Retinal pigment epithelial cell (primary cell): ENCODE results near the gene LYZL6.

ENCODE experiments used
- DNase-seq: peaks from one replicate; pipeline ENCODE4 v3.0.0-alpha.2; 2010; ENCODE audit warnings: low read depth
- H3K4me3 ChIP-seq: 2 replicates; pipeline ENCODE4 v1.5.1; 2011; ENCODE audit warnings: mild to moderate bottlenecking, low read length, control low read depth, moderate library complexity
- TF ChIP-seq, protein P1 (sequence below): conservative IDR thresholded peaks from 2 replicates; pipeline ENCODE4 v1.5.1; 2011; ENCODE audit warnings: low read depth, low read length, control low read depth, inconsistent platforms

The LYZL6 gene

DNA sequence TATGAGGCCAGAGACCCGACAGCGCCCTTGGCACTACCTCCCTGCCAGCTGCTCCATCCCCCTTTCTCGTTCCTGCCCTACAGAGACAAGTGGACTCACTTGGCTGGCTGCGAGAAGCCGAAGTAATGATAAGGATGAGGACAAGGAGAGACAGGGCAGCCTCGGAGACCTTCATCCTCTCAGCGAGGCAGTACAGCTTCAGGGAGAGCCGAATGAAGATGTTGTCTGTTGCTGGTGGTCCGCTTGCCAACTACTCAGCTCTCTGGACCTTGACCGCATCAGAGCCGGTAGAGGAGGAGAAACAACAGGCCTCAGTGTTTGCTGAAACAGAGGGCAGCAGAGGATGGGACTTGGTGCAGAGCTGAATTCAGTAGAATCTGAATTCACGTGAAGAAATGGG is 37.7 kb upstream of the LYZL6 start, which contains the start of gene CCL16:
TSS of gene CCL16 (minus strand) at position 252 of the 400 bp plus-strand sequence. CDS start at position 175, 77 bp downstream.
- TF ChIP-seq, protein P1, sequence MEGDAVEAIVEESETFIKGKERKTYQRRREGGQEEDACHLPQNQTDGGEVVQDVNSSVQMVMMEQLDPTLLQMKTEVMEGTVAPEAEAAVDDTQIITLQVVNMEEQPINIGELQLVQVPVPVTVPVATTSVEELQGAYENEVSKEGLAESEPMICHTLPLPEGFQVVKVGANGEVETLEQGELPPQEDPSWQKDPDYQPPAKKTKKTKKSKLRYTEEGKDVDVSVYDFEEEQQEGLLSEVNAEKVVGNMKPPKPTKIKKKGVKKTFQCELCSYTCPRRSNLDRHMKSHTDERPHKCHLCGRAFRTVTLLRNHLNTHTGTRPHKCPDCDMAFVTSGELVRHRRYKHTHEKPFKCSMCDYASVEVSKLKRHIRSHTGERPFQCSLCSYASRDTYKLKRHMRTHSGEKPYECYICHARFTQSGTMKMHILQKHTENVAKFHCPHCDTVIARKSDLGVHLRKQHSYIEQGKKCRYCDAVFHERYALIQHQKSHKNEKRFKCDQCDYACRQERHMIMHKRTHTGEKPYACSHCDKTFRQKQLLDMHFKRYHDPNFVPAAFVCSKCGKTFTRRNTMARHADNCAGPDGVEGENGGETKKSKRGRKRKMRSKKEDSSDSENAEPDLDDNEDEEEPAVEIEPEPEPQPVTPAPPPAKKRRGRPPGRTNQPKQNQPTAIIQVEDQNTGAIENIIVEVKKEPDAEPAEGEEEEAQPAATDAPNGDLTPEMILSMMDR = no peak
- no peak for DNase-seq
- no peak within 1 kb of the TSS for H3K4me3 ChIP-seq

DNA sequence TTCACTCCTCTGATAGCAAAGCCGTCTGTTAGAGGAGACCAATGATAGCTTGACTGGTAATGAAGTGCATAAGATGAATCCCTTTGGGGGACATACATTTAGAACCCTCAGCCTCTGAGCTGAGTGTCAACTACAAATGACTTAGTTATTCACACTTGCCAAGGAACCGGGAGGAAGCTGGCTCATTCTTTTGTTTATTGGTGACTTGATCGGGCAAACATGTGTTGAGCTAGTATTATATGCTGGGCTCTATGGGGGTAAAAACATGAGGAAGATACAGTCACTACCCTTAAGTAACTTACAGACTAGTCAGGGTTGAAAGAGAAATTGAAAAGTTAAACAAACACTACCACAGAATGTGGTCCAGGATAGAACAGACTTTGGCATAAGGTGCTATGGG is 34.8 kb upstream of the LYZL6 start:
- TF ChIP-seq, protein P1 = no peak
- no peak overlapping the region for H3K4me3 ChIP-seq
- DNase-seq = no peak

DNA sequence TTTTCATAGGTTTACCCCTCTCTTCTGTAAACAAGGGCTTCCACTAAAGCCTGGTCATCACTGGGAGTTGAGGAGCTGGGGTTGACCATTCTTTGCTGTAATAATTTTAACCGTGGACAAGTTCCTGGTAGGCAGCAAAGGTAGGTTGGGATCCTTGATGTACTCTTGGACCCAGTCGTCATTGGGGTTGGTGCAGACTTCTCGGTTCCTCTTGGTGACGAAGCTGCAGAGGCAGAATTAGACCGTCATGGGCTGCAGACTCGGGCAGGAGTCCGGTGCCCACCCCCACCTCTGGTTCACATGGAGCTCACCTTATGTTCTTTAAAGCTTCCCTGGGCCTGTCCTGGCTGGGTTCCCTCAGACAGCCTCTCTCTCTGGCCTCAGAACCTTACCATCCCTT is 34.0 kb upstream of the LYZL6 start:
- H3K4me3 ChIP-seq = no peak overlapping the region
- DNase-seq = no peak
- TF ChIP-seq, protein P1 = no peak

DNA sequence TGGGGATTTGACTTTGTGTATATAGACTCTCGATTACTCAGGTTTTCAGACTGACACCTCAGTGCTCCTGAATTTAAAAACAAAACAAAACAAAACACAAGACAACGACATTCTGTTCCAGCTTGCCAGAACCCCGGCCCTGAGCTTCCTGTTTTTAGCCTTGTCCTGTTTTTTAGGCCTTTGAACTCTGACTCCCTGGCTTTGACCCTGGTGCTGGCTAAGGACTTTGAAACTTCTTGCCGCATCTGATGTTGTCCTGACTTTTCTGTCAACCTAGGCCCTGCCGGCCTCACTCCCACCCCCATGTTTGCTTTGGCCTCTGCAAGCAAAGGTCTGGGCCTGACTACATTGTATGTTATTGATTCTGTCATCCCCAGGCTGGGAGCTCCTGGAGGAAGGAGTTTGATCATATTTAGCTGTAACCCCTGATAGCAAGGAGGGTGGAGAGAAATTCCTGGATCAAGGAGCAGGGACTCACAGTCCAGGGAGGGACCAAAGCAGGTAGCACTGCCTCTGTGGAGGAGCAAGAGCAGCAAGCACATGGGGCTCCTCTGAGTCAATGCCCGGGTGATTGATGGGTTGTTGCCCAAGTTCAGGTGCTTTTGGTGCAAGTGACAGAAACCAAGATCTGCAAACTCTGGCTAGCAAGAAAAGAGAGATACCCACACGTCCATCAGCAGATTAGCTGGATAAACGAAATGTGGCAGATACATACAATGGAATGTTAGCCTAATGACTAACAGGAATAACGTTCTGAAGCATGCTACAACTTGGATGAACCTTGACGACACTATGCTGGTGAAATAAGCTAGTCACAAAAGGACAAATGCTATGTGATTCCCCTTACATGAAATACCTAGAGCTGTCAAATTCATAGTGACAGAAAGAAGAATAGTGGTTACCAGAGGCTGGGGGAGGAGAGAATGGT is 30.1 kb upstream of the LYZL6 start:
- DNase-seq = no peak
- TF ChIP-seq, protein P1 = no peak
- H3K4me3 ChIP-seq = no peak overlapping the region

DNA sequence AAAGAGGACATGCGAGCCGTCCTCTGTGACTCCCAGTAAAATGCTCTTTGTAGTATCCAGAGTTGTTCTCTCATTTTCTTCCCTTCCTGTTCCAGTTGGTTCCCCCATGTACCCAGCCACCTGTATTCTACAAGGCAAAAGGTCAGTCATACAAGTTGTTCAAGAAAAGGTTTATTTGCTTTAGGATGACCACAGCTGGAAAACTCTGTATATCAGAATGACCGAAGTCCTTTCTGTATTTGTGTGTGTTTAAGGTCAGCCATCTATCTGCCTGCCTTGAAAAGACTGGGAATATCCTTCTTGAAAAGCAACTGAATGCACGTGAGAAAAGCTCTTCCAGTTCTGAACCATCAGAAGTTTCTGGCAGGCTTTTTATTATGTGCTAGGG is 29.4 kb upstream of the LYZL6 start:
- DNase-seq = no peak
- TF ChIP-seq, protein P1 = no peak
- no peak overlapping the region for H3K4me3 ChIP-seq

DNA sequence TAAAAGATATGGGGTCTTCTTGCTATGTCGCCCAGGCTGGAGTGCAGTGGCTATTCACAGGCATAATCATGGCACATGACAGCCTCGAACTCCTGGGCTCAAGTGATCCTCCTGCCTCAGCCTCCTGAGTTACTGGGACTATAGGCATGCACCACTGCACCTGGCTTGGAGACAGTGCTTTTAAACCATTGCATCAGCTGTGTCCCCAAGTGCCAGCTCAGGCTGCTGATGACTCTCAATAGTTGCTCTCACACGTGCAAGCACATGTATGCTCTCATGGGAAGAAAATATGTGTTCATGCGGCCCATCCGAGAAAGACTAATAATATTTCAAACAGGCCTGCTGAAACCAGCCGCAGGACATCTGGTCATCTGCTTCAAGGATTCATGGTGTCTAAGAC is 29.0 kb upstream of the LYZL6 start:
- TF ChIP-seq, protein P1 = no peak
- H3K4me3 ChIP-seq = no peak overlapping the region
- no peak for DNase-seq

DNA sequence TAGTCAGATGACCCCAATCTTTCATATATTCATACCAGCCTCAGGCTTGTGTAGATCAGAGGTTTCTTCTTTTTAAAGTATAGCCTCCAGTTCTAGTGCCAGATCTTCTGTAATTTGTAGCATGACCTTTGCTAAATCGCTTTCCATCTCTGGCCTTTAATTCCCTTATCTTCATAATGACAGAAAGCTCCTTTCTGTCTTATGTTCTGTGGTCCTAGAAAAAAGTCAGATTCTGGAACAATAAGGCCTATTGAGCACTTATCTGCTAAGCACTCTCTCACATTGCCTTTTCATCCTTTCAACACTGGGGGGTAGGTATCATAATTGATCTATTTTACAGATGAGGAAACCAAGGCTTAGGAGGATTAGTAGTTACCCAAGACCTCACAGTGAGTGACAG is 28.6 kb upstream of the LYZL6 start:
- TF ChIP-seq, protein P1 = no peak
- DNase-seq = no peak
- no peak overlapping the region for H3K4me3 ChIP-seq
